ENCODE measurements around the gene DLGAP4.

The DLGAP4 gene

GRCh38 chr20:36269507-36269906 is 36.6 kb upstream of the DLGAP4 start:
- Histone ChIP-seq H3K36me3 (no peaks in the 10 kb centered on the region), H3K9me3 (no peaks in the 10 kb centered on the region), H3K4me3 (no peak overlapping the region), H3K4me1 (no peaks in the 10 kb centered on the region), H3K27me3 (peaks cover 0 to 21% of the 10 kb centered on the region in 2 donors), H3K27ac (no peak overlapping the region)
- intact Hi-C loops (cut with DNase I; ENCODE audit: low total_unique reads), result no loop called here
- no peak for DNase-seq
- TF ChIP-seq CTCF (IDR thresholded peaks at IDR 0.05), result no peak

GRCh38 chr20:36270744-36271638 is 35.1 kb upstream of the DLGAP4 start:
- Histone ChIP-seq H3K27me3 (peaks cover 0 to 32% of the 10 kb centered on the region in 2 donors), H3K36me3 (no peaks in the 10 kb centered on the region), H3K27ac (no peak overlapping the region), H3K4me3 (no peak overlapping the region), H3K9me3 (no peaks in the 10 kb centered on the region), H3K4me1 (no peaks in the 10 kb centered on the region)
- no peak for DNase-seq
- TF ChIP-seq CTCF (IDR thresholded peaks at IDR 0.05), result no peak
- intact Hi-C loops (cut with DNase I; ENCODE audit: low total_unique reads), result no loop called here

- TF ChIP-seq CTCF (IDR thresholded peaks at IDR 0.05), result no peak
- Histone ChIP-seq H3K4me3 (no peak overlapping the region), H3K9me3 (no peaks in the 10 kb centered on the region), H3K4me1 (no peaks in the 10 kb centered on the region), H3K27ac (no peak overlapping the region), H3K27me3 (peaks cover 0 to 35% of the 10 kb centered on the region in 2 donors), H3K36me3 (no peaks in the 10 kb centered on the region)
- intact Hi-C loops (cut with DNase I; ENCODE audit: low total_unique reads), result no loop called here
- DNase-seq, result no peak
Observed at GRCh38 chr20:36271639-36272546, 34.2 kb upstream of the DLGAP4 start.

- H3K4me3 ChIP-seq, result no peak overlapping the region
- DNase-seq, result no peak
Observed at GRCh38 chr20:36272547-36273220, 33.5 kb upstream of the DLGAP4 start.

More at GRCh38 chr20:36272547-36273220, 33.5 kb upstream of the DLGAP4 start:
- no peak for TF ChIP-seq CTCF (IDR thresholded peaks at IDR 0.05)
- Histone ChIP-seq H3K27ac (no peak overlapping the region), H3K4me1 (no peaks in the 10 kb centered on the region), H3K27me3 (peaks cover 0 to 38% of the 10 kb centered on the region in 2 donors), H3K9me3 (no peaks in the 10 kb centered on the region), H3K36me3 (no peaks in the 10 kb centered on the region)
- intact Hi-C loops (cut with DNase I; ENCODE audit: low total_unique reads), result no loop called here

Data from tibial artery (tissue), 4 donors.